Brain microvascular endothelial cell (primary cell): Measurements from ENCODE around the gene ADRA2A.

Experiments used
- DNase-seq: peaks from one replicate; pipeline ENCODE4 v3.0.0-alpha.2; 2020
- H3K27ac ChIP-seq: fragments of 250-450 bp; sonication (Bioruptor Pico); 2 replicates; pipeline ENCODE4 v1.5.1; 2020; ENCODE audit warnings: mild to moderate bottlenecking, moderate library complexity
- H3K27me3 ChIP-seq: fragments of 250-450 bp; sonication (Bioruptor Pico); replicated peaks from 2 replicates; pipeline ENCODE4 v1.5.1; 2020; ENCODE audit warnings: mild to moderate bottlenecking
- H3K36me3 ChIP-seq: fragments of 250-450 bp; sonication (Bioruptor Pico); replicated peaks from 2 replicates; pipeline ENCODE4 v1.5.1; 2020; ENCODE audit warnings: mild to moderate bottlenecking
- H3K4me3 ChIP-seq: 2 replicates; pipeline ENCODE4 v1.5.1; 2011; ENCODE audit warnings: low read depth, mild to moderate bottlenecking, control low read depth, low read length, moderate library complexity
- CTCF ChIP-seq: IDR thresholded peaks from 2 replicates; pipeline ENCODE4 v1.5.1; 2011; ENCODE audit warnings: low read depth, mild to moderate bottlenecking, moderate library complexity, low read length, control low read depth, inconsistent platforms; ENCODE audit errors: missing control alignments
- in situ Hi-C: cut with HindIII; loops from 2 replicates; pipeline ENCODE4 v1.10.0; 2017; ENCODE audit warnings: low sequenced_read_pairs, low pct_ligation_motif_present

ADRA2A gene

GRCh38 chr10:111102359-111102837, 25.6 kb downstream of the ADRA2A start:
- no peak for TF ChIP-seq CTCF
- in situ Hi-C loops: no loop called here
- DNase-seq: no peak
- Histone ChIP-seq H3K36me3 (no peaks in the 10 kb centered on the region), H3K4me3 (no peak overlapping the region), H3K27me3 (no peaks in the 10 kb centered on the region), H3K27ac (no peak overlapping the region)

GRCh38 chr10:111103196-111103840, 26.5 kb downstream of the ADRA2A start:
- in situ Hi-C loops: no loop called here
- H3K27ac ChIP-seq: no peak overlapping the region
- no peaks in the 10 kb centered on the region for H3K27me3 ChIP-seq
- no peaks in the 10 kb centered on the region for H3K36me3 ChIP-seq
- TF ChIP-seq CTCF: no peak
- no peak overlapping the region for H3K4me3 ChIP-seq
- no peak for DNase-seq

GRCh38 chr10:111104811-111105210, 28.0 kb downstream of the ADRA2A start:
- H3K36me3 ChIP-seq: no peaks in the 10 kb centered on the region
- no peaks in the 10 kb centered on the region for H3K27me3 ChIP-seq
- in situ Hi-C loops: no loop called here
- H3K4me3 ChIP-seq: no peak overlapping the region
- no peak overlapping the region for H3K27ac ChIP-seq
- no peak for TF ChIP-seq CTCF
- DNase-seq: no peak

- in situ Hi-C loops: no loop called here
- no peak for DNase-seq
- no peaks in the 10 kb centered on the region for H3K36me3 ChIP-seq
- no peak overlapping the region for H3K27ac ChIP-seq
- H3K4me3 ChIP-seq: no peak overlapping the region
- no peaks in the 10 kb centered on the region for H3K27me3 ChIP-seq
- no peak for TF ChIP-seq CTCF
These were observed 29.3 kb downstream of the ADRA2A start for GRCh38 chr10:111106081-111106480.

GRCh38 chr10:111107023-111107422, 30.2 kb downstream of the ADRA2A start:
- in situ Hi-C loops: no loop called here
- no peaks in the 10 kb centered on the region for H3K27me3 ChIP-seq
- TF ChIP-seq CTCF: no peak
- no peaks in the 10 kb centered on the region for H3K36me3 ChIP-seq
- no peak overlapping the region for H3K4me3 ChIP-seq
- no peak overlapping the region for H3K27ac ChIP-seq
- DNase-seq: no peak

- TF ChIP-seq CTCF: no peak
- Histone ChIP-seq H3K36me3 (no peaks in the 10 kb centered on the region), H3K27ac (no peak overlapping the region), H3K27me3 (no peaks in the 10 kb centered on the region), H3K4me3 (no peak overlapping the region)
- no peak for DNase-seq
- in situ Hi-C loops: no loop called here
These were observed 31.0 kb downstream of the ADRA2A start for GRCh38 chr10:111107846-111108245.
